Panc1 (cell line): ENCODE data around the gene ENTPD7. TPM values are rescaled to one million over a fixed set of nuclear protein-coding genes. Genes with fewer than 3 reads are reported as not detected.

Source experiments
- ATAC-seq: fragments of 200-7000 bp; cut with Tn5 transposase; 2 replicates; pipeline ENCODE4 v1.9.1; 2020; ENCODE audit warnings: mild to moderate bottlenecking, moderate library complexity
- BruUV-seq: library from RNA; stranded (reverse); fragments of 400-500 nt; replicated peaks from 2 replicates; lab custom pipeline; 2021; lab: Mats Ljungman, UMichigan
- CTCF ChIA-PET: fragments of 300-600 bp; sonication (Branson Sonifier 250); formaldehyde crosslinking; loops from one replicate; lab custom pipeline; 2022; ENCODE audit warnings: antibody characterized with exemption; lab: Charles Lee
- POLR2A ChIA-PET: fragments of 300-600 bp; sonication (Branson Sonifier 250); formaldehyde crosslinking; loops from one replicate; lab custom pipeline; 2022; ENCODE audit warnings: antibody characterized with exemption; lab: Charles Lee
- DNase-seq: peaks from one replicate; pipeline ENCODE4 v3.0.0-alpha.2; 2010; ENCODE audit warnings: low read depth, low spot score
- H3K27ac ChIP-seq: 2 replicates; pipeline ENCODE4 v1.5.1; 2011; ENCODE audit warnings: mild to moderate bottlenecking, low read length, inconsistent platforms
- H3K27me3 ChIP-seq: fragments of 200-500 bp; sonication (Bioruptor generic); 2 replicates; pipeline ENCODE4 v1.6.0; 2014; ENCODE audit warnings: low read length, inconsistent platforms; ENCODE audit not compliant: control insufficient read depth, insufficient read depth
- H3K36me3 ChIP-seq: fragments of 200-500 bp; sonication (Bioruptor generic); 2 replicates; pipeline ENCODE4 v1.5.1; 2014; ENCODE audit warnings: inconsistent platforms, mild to moderate bottlenecking, low read length, moderate library complexity; ENCODE audit not compliant: control insufficient read depth, insufficient read depth
- H3K4me1 ChIP-seq: 2 replicates; pipeline ENCODE4 v1.5.1; 2011; ENCODE audit warnings: inconsistent platforms, mild to moderate bottlenecking, low read length, moderate library complexity; ENCODE audit not compliant: control insufficient read depth, insufficient read depth
- H3K4me3 ChIP-seq, 2 experiments: 2 replicates each; pipeline ENCODE4 v1.5.1; 2011 to 2012; ENCODE audit warnings: low read depth in 2 of 2, low read length in 2 of 2, mild to moderate bottlenecking in 2 of 2, inconsistent platforms in 1 of 2, moderate library complexity in 1 of 2
- H3K9me3 ChIP-seq: fragments of 200-500 bp; sonication (Bioruptor generic); 2 replicates; pipeline ENCODE4 v1.5.1; 2014; ENCODE audit warnings: low read depth, mild to moderate bottlenecking, inconsistent platforms, low read length, moderate library complexity; ENCODE audit not compliant: control insufficient read depth, insufficient read depth
- CTCF ChIP-seq: fragments of 450-650 bp; IDR thresholded peaks from 2 replicates; pipeline ENCODE4 v1.5.1; 2017; ENCODE audit warnings: mild to moderate bottlenecking
- POLR2AphosphoS5 ChIP-seq: IDR thresholded peaks from 2 replicates; pipeline ENCODE4 v1.6.1; 2012; ENCODE audit warnings: mild to moderate bottlenecking, low read depth, low read length, moderate library complexity
- SIN3A ChIP-seq: IDR thresholded peaks from 2 replicates; pipeline ENCODE4 v1.6.1; 2012; ENCODE audit warnings: low read depth, mild to moderate bottlenecking, low read length, moderate library complexity, borderline replicate concordance; ENCODE audit not compliant: insufficient read depth
- TCF7L2 ChIP-seq: IDR thresholded peaks from 2 replicates; pipeline ENCODE4 v1.6.1; 2011; ENCODE audit warnings: mild to moderate bottlenecking, low read depth, low read length, inconsistent platforms
- in situ Hi-C: cut with HindIII; loops from 2 replicates; pipeline ENCODE4 v1.10.0; 2016; ENCODE audit warnings: low sequenced_read_pairs, low pct_unique_long_range_greater_than_20kb
- intact Hi-C: fragments of 100-400 bp; cut with micrococcal nuclease; formaldehyde crosslinking; loops from one replicate; pipeline ENCODE4 v1.10.0; 2022; ENCODE audit not compliant: unreplicated experiment
- total RNA-seq: library from RNA; stranded (reverse); gene quantifications from one replicate; pipeline ENCODE4 v1.2.1, GENCODE V29; 2021; ENCODE audit not compliant: unreplicated experiment
- TF ChIP-seq, protein P1 (sequence below), 2 experiments: IDR thresholded peaks; 2 replicates each; pipeline ENCODE4 v1.6.1; 2011 to 2012; ENCODE audit warnings: low read depth in 2 of 2, control low read depth in 1 of 2, low read length in 1 of 2, mild to moderate bottlenecking in 1 of 2, moderate library complexity in 1 of 2; ENCODE audit not compliant: insufficient read depth in 1 of 2

Gene ENTPD7
- total RNA-seq, 1 experiment from 2014 or later: 15.9 TPM

- Histone ChIP-seq H3K9me3 (no peaks in the 10 kb centered on the region), H3K4me1 (no peaks in the 10 kb centered on the region), H3K36me3 (no peaks in the 10 kb centered on the region), H3K27me3 (no peaks in the 10 kb centered on the region; the same call in 1 of the 2 replicates), H3K27ac (no peak overlapping the region), H3K4me3 (no peak overlapping the region)
- no TSS peak for BruUV-seq
- intact Hi-C loops (no loop called here), in situ Hi-C loops (no loop called here)
- ChIA-PET CTCF (no interaction called here), POLR2A (no interaction called here)
- ATAC-seq (no peak), DNase-seq (no peak)
- no peak for TF ChIP-seq SIN3A
- TF ChIP-seq TCF7L2: no peak
- no peak for TF ChIP-seq CTCF
- no peak for TF ChIP-seq POLR2AphosphoS5
- TF ChIP-seq, protein P1, sequence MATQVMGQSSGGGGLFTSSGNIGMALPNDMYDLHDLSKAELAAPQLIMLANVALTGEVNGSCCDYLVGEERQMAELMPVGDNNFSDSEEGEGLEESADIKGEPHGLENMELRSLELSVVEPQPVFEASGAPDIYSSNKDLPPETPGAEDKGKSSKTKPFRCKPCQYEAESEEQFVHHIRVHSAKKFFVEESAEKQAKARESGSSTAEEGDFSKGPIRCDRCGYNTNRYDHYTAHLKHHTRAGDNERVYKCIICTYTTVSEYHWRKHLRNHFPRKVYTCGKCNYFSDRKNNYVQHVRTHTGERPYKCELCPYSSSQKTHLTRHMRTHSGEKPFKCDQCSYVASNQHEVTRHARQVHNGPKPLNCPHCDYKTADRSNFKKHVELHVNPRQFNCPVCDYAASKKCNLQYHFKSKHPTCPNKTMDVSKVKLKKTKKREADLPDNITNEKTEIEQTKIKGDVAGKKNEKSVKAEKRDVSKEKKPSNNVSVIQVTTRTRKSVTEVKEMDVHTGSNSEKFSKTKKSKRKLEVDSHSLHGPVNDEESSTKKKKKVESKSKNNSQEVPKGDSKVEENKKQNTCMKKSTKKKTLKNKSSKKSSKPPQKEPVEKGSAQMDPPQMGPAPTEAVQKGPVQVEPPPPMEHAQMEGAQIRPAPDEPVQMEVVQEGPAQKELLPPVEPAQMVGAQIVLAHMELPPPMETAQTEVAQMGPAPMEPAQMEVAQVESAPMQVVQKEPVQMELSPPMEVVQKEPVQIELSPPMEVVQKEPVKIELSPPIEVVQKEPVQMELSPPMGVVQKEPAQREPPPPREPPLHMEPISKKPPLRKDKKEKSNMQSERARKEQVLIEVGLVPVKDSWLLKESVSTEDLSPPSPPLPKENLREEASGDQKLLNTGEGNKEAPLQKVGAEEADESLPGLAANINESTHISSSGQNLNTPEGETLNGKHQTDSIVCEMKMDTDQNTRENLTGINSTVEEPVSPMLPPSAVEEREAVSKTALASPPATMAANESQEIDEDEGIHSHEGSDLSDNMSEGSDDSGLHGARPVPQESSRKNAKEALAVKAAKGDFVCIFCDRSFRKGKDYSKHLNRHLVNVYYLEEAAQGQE (IDR thresholded peaks at IDR 0.05; ENCODE audit: insufficient read depth in 1 of 2, low read depth in 2 of 2, low read length in 1 of 2): no peak
Measured at GRCh38 chr10:99629625-99629978, 29.7 kb upstream of the ENTPD7 start.

DNA sequence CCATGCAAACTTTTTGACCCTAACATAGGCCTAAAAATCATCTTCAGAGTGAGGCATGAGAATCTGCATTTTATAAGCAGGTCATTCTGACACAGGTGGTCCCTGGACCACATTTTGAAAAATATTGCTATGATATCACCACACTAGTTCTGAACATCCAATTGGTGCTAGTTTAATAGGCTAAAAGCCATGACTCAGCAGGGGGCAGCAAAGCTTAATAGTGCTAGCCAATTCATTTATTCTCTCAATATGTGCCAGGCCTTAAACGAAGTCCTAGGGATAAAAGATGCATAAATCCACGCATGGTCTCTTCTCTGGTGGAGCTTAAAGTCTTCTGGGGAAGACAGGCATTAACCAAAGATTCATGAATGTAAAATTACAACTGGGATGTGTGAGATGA lies 28.9 kb upstream of the ENTPD7 start:
- no peaks in the 10 kb centered on the region for H3K36me3 ChIP-seq
- POLR2A ChIA-PET: no interaction called here
- no TSS peak for BruUV-seq
- no peaks in the 10 kb centered on the region; the same call in 1 of the 2 replicates for H3K27me3 ChIP-seq
- in situ Hi-C loops: no loop called here
- ATAC-seq (peak; percentile 83), DNase-seq (no peak)
- intact Hi-C loops: loop anchor here (5.0 kb wide), 1 partner anchor 82 kb away; no protein-coding TSS in a partner anchor
- no peak overlapping the region for H3K4me3 ChIP-seq
- H3K27ac ChIP-seq: no peak overlapping the region
- no peaks in the 10 kb centered on the region for H3K4me1 ChIP-seq
- CTCF ChIA-PET: no interaction called here
- TF ChIP-seq CTCF (peak; percentile 55), SIN3A (no peak)
- H3K9me3 ChIP-seq: no peaks in the 10 kb centered on the region
